Spleen (tissue), 7 donors: ENCODE results near the gene THSD4.

ENCODE experiments used
- CTCF ChIP-seq, 11 experiments: fragments of 200-600 bp in 7 of 11; fragments of 450-650 bp in 4 of 11; sonication (generic) in 4 of 11; IDR thresholded peaks in 8 of 11; conservative IDR thresholded peaks in 3 of 11; 1 replicate in 7 of 11; 2 replicates in 4 of 11; pipeline versions ENCODE4 v1.4.0 to v1.8.0; 2016 to 2021; ENCODE audit warnings: antibody characterized with exemption in 11 of 11, inconsistent platforms in 4 of 11, mild to moderate bottlenecking in 1 of 11
- POLR2A ChIP-seq, 3 donors: fragments of 450-650 bp; IDR thresholded peaks; one replicate each; pipeline ENCODE4 v1.5.1; 2017; ENCODE audit warnings: antibody characterized with exemption in 3 of 3, mild to moderate bottlenecking in 1 of 3
- POLR2AphosphoS5 ChIP-seq, 3 donors: sonication (generic); formaldehyde crosslinking; IDR thresholded peaks; one replicate each; pipeline ENCODE4 v1.5.1; 2017; ENCODE audit warnings: antibody characterized with exemption in 3 of 3
- donor health status: DM: no; HTN: no; CAD: no; lungs with moderate emphysema.
- donor health status: DM: no; HTN: no; CAD: no.
- donor health status: DM: no; HTN: no; CAD: no.

- TF ChIP-seq CTCF (IDR thresholded peaks at IDR 0.05 in 8 of 11, conservative IDR thresholded peaks at IDR 0.05 in 3 of 11) (no peak), POLR2A (IDR thresholded peaks at IDR 0.05) (no peak), POLR2AphosphoS5 (IDR thresholded peaks at IDR 0.05) (no peak)
Measured at GRCh38 chr15:71323082-71323481, 207.8 kb downstream of the THSD4 start.
